ENCODE results near the gene NRCAM.

- TF ChIP-seq CTCF (conservative IDR thresholded peaks at IDR 0.05) (no peak), ZFX (IDR thresholded peaks at IDR 0.05) (no peak)
Measured at GRCh38 chr7:108265007-108265406, 191.2 kb downstream of the NRCAM start.

Measured in C4-2B (cell line).